ENCODE results near the gene FGF1.

- TF ChIP-seq CTCF (IDR thresholded peaks at IDR 0.05; ENCODE audit: low read length) (no peak), EZH2 (IDR thresholded peaks at IDR 0.05; ENCODE audit: borderline replicate concordance, low read length) (no peak)
Observed at GRCh38 chr5:142654578-142655058, 31.3 kb downstream of the FGF1 start.
